ENCODE results near the gene ANKRD11. TPM values are rescaled to one million over a fixed set of nuclear protein-coding genes. Genes with fewer than 3 reads are reported as not detected.
"Not testable (repeated sequence)": the region's sequence is repeated elsewhere in the genome, so short reads cannot be mapped to it uniquely, and the experiment has no call there.

The ANKRD11 gene
- total RNA-seq, 1 donor from 2014 or later = 133 TPM

GRCh38 chr16:89266521-89267134, 223.7 kb downstream of the ANKRD11 start:
- TF ChIP-seq CTCF (IDR thresholded peaks at IDR 0.05; ENCODE audit: insufficient read depth, low read length, poor library complexity, severe bottlenecking) = no peak
- Histone ChIP-seq H3K27me3 (ENCODE audit: control insufficient read depth, insufficient read depth, low read length) (no peaks in the 10 kb centered on the region), H3K36me3 (ENCODE audit: control insufficient read depth, insufficient read depth, low read length) (peaks cover 2% of the 10 kb centered on the region), H3K4me3 (ENCODE audit: low read depth, low read length) (no peak overlapping the region)
- DNase-seq (ENCODE audit: low read depth) = no peak

GRCh38 chr16:89265647-89266046, 224.7 kb downstream of the ANKRD11 start:
- no peak for DNase-seq (ENCODE audit: low read depth)
- Histone ChIP-seq H3K27me3 (ENCODE audit: control insufficient read depth, insufficient read depth, low read length) (no peaks in the 10 kb centered on the region), H3K4me3 (ENCODE audit: low read depth, low read length) (no peak overlapping the region), H3K36me3 (ENCODE audit: control insufficient read depth, insufficient read depth, low read length) (peaks cover 2% of the 10 kb centered on the region)
- TF ChIP-seq CTCF (IDR thresholded peaks at IDR 0.05; ENCODE audit: insufficient read depth, low read length, poor library complexity, severe bottlenecking) = no peak

GRCh38 chr16:89264800-89265550, 225.4 kb downstream of the ANKRD11 start:
- TF ChIP-seq CTCF (IDR thresholded peaks at IDR 0.05; ENCODE audit: insufficient read depth, low read length, poor library complexity, severe bottlenecking) = no peak
- Histone ChIP-seq H3K36me3 (ENCODE audit: control insufficient read depth, insufficient read depth, low read length) (peaks cover 1% of the 10 kb centered on the region), H3K4me3 (ENCODE audit: low read depth, low read length) (no peak overlapping the region), H3K27me3 (ENCODE audit: control insufficient read depth, insufficient read depth, low read length) (no peaks in the 10 kb centered on the region)
- no peak for DNase-seq (ENCODE audit: low read depth)

GRCh38 chr16:89261691-89262563, 228.4 kb downstream of the ANKRD11 start:
- no peak for DNase-seq (ENCODE audit: low read depth)
- H3K36me3 ChIP-seq (ENCODE audit: control insufficient read depth, insufficient read depth, low read length) = no peaks in the 10 kb centered on the region
- peaks cover 4% of the 10 kb centered on the region for H3K27me3 ChIP-seq (ENCODE audit: control insufficient read depth, insufficient read depth, low read length)
- H3K4me3 ChIP-seq (ENCODE audit: low read depth, low read length) = no peak overlapping the region
- no peak for TF ChIP-seq CTCF (IDR thresholded peaks at IDR 0.05; ENCODE audit: insufficient read depth, low read length, poor library complexity, severe bottlenecking)

GRCh38 chr16:89259901-89260300, 230.5 kb downstream of the ANKRD11 start:
- H3K27me3 ChIP-seq (ENCODE audit: control insufficient read depth, insufficient read depth, low read length); H3K36me3 ChIP-seq (ENCODE audit: control insufficient read depth, insufficient read depth, low read length); H3K4me3 ChIP-seq (ENCODE audit: low read depth, low read length); DNase-seq (ENCODE audit: low read depth): not testable (repeated sequence)

Measured in kidney epithelial cell (primary cell).